ENCODE data around the gene SEMA3D. TPM values are rescaled to one million over a fixed set of nuclear protein-coding genes. Genes with fewer than 3 reads are reported as not detected.

Gene SEMA3D
- total RNA-seq, result 1.6 TPM
- long read RNA-seq, result 0 reads

- intact Hi-C loops (cut with DNase I), result loop anchor here (5.0 kb wide), 1 partner anchor 144 kb away; no protein-coding TSS in a partner anchor
- DNase-seq (ENCODE audit: missing footprints), result peak; percentile 77
- peak; percentile 94 for ATAC-seq
These were observed at the start of gene SEMA3D for GRCh38 chr7:85186521-85187241. Gene SEMA3D, minus strand, starts transcription at chr7:85187056. Its CDS starts 65,165 bp downstream, at chr7:85121891.

- intact Hi-C loops (cut with DNase I), result no loop called here
- DNase-seq (ENCODE audit: missing footprints), result no peak
- no peak for ATAC-seq
These were observed 47.9 kb upstream of the SEMA3D start for GRCh38 chr7:85234730-85235129.

- ATAC-seq, result no peak
- intact Hi-C loops (cut with DNase I), result no loop called here
- no peak for DNase-seq (ENCODE audit: missing footprints)
These were observed 45.2 kb upstream of the SEMA3D start for GRCh38 chr7:85232068-85232467.

DNA sequence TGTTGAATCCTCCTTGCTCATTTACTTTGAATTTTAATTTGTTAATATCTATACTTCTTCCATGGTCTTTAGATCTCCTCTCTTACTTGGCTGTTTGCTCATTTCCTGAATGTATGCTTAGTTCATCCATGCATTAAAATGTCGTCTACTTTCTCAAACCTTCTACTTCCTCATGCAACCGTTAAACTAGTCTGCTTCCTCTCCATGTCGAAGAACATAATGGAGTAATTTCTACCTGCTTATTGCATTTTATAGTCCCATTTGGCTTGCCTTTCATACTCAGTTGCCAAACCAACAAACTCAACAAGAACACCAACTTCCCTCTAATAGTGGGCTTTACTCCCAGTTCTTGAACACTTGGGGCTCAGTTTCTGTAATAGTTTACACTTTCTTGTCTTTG, 43.8 kb upstream of the SEMA3D start:
- no peak for DNase-seq (ENCODE audit: missing footprints)
- ATAC-seq, result no peak
- intact Hi-C loops (cut with DNase I), result no loop called here

GRCh38 chr7:85229544-85229943, 42.7 kb upstream of the SEMA3D start:
- no peak for DNase-seq (ENCODE audit: missing footprints)
- no peak for ATAC-seq
- intact Hi-C loops (cut with DNase I), result no loop called here

GRCh38 chr7:85226361-85227085, 39.7 kb upstream of the SEMA3D start:
- DNase-seq (ENCODE audit: missing footprints) (no peak), ATAC-seq (no peak)
- intact Hi-C loops (cut with DNase I), result no loop called here

DNA sequence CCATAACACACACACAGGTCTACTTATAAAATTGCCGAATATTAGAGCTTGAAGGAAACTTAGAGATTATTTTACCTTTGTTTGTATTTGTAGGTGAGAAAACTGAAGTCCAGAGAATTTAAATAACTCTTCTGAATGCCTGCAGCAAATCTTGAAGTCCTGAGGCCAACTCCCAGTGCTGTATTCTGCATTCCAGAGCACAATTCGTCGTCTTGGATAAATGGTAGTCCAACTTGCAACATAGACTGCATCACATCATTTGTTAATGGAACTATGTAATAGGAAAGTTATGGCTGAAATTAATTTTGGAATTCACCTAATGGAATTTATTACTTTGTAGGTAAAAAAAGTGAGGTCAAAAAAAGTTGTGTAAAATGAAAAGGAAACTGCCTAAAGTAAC, 37.3 kb upstream of the SEMA3D start:
- intact Hi-C loops (cut with DNase I), result no loop called here
- no peak for DNase-seq (ENCODE audit: missing footprints)
- ATAC-seq, result no peak

DNA sequence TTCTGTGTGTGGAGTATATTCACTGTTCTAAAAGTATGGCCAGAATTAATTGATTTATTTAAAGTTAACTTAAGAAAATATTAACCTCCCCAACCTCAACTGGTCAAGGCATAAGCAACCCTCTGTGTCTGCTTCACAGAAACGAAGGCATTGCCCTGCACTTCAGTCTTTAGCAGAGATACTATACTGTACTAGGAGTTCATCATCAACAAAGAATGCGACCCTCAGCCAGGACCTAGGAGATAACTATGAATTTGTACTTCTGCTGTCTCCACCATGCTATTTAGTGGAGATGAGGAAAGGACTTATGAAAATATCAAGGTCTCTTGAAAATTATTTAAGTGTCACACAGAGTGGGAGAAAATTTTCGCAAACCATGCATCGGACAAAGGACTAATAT, 35.7 kb upstream of the SEMA3D start:
- intact Hi-C loops (cut with DNase I), result no loop called here
- ATAC-seq, result no peak

DNA sequence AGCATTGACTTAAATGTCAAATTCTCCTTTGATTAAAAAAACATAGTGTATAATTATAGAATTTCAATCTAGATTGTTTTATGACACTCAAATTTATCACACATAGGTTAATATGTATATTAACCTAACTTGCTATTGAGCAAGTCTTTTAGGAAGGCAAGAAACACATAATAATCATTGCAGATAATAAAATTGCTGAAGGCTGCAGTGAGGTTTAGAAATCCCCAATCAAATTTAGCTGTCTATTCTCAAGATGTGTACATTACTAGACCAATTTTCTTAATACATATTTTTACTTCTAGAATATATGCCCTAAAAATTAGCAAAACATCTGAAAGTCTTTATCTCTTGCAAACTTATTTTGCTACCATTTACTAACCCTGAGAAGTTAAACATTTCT, 34.9 kb upstream of the SEMA3D start:
- ATAC-seq, result no peak
- DNase-seq (ENCODE audit: missing footprints), result no peak
- intact Hi-C loops (cut with DNase I), result no loop called here

More for the DNA sequence above, 35.7 kb upstream of the SEMA3D start:
- DNase-seq (ENCODE audit: missing footprints), result no peak

- DNase-seq (ENCODE audit: missing footprints), result no peak
- ATAC-seq, result no peak
- intact Hi-C loops (cut with DNase I), result no loop called here
These were observed 33.8 kb upstream of the SEMA3D start for GRCh38 chr7:85220651-85221050.

- DNase-seq (ENCODE audit: missing footprints) (no peak), ATAC-seq (no peak)
- intact Hi-C loops (cut with DNase I), result no loop called here
These were observed 33.2 kb upstream of the SEMA3D start for GRCh38 chr7:85220023-85220422.

- intact Hi-C loops (cut with DNase I), result no loop called here
These were observed 30.2 kb upstream of the SEMA3D start for GRCh38 chr7:85217085-85217484.

DNA sequence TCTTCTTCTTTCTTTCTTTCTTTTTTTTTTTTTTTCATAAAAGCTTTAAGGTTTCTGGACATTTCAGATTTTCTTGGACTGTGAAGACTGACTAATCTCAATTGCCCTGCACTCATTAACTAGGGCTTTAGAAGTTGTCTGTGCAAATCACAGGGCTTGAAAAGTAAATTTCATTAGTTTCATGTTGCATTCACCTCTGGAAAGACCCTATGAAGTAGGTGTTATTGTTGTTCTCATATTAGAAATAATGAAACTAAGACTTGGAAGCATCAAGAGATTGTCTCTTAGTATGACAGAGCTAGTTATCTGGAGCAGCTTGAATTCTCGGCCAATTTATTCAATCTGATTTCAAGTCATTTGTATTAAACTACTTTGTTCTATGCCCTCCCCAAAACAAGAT, 28.2 kb upstream of the SEMA3D start:
- DNase-seq (ENCODE audit: missing footprints), result no peak
- ATAC-seq, result no peak
- intact Hi-C loops (cut with DNase I), result no loop called here

More at GRCh38 chr7:85217085-85217484, 30.2 kb upstream of the SEMA3D start:
- ATAC-seq (no peak), DNase-seq (ENCODE audit: missing footprints) (no peak)

GRCh38 chr7:85213500-85213899, 26.6 kb upstream of the SEMA3D start:
- no peak for DNase-seq (ENCODE audit: missing footprints)
- intact Hi-C loops (cut with DNase I), result no loop called here
- no peak for ATAC-seq

DNA sequence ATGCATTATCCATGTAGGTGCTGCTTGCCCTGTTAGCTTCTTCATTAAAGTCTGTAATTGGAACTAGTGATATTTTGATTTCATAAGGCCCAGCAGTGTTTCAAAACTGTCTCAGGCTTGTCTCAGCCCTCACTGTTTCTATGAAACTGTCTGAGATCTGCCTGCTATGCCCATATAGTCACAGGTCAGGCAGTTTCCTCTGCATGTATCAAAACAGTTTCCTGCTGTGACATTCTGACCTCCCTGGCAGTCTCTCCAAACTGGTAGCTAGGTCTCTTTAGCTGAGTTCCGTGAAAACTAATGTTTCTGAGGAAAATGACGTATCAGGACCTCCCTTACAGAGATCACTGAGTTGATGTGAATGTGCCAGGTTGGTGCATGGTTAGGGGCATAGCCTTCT, 18.9 kb upstream of the SEMA3D start:
- no peak for ATAC-seq
- intact Hi-C loops (cut with DNase I), result no loop called here
- DNase-seq (ENCODE audit: missing footprints), result no peak

DNA sequence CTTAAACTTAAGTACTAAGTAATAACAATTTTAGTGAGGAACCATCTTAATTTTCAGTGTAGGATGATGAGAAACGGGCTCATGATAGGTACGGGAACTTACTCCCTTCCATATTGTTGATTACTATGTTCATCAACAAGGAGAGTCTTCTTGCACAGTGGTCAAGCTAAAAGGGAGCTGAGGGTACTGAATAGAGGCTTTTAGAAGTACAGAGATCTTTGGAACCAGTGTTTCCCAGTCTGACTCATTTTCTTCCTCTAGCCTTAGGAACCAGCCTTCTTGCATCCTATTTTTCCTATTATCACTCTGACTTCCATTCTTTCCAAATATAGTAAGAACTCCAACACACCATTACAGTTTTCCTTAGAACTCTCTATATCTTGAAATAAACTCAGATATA, 17.6 kb upstream of the SEMA3D start:
- intact Hi-C loops (cut with DNase I), result no loop called here
- ATAC-seq, result no peak

GRCh38 chr7:85204061-85204460, 17.2 kb upstream of the SEMA3D start:
- ATAC-seq, result no peak
- intact Hi-C loops (cut with DNase I), result no loop called here
- DNase-seq (ENCODE audit: missing footprints), result no peak

More for the DNA sequence above, 17.6 kb upstream of the SEMA3D start:
- DNase-seq (ENCODE audit: missing footprints), result no peak

DNA sequence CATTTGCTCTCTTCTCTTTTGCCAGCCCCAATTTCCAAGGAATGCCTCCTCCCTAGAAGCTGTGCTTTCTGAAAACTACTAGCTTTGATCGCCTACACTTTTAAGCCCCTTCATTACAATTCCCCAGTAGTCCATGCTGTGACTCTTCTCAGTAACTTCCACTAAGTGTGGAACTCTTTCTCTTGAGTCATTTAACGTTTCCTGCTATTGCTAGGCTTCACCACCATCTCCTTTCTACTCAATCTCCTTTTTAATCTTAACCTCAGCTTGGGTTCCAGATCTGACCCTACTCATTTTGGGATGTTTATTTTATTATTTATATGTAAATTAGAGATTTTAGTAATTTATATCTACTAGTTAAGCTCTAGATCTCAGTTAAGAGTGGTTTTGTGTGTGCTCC, 14.4 kb upstream of the SEMA3D start:
- no peak for ATAC-seq
- intact Hi-C loops (cut with DNase I), result no loop called here
- no peak for DNase-seq (ENCODE audit: missing footprints)

- intact Hi-C loops (cut with DNase I), result no loop called here
- no peak for ATAC-seq
- no peak for DNase-seq (ENCODE audit: missing footprints)
These were observed 9.8 kb upstream of the SEMA3D start for GRCh38 chr7:85196696-85197095.

GRCh38 chr7:85191383-85191782, 4.5 kb upstream of the SEMA3D start:
- DNase-seq (ENCODE audit: missing footprints) (no peak), ATAC-seq (no peak)
- intact Hi-C loops (cut with DNase I), result loop anchor here (5.0 kb wide), 1 partner anchor 134 kb away; no protein-coding TSS in a partner anchor

All from Right ventricle myocardium inferior (tissue), 1 donor.